ENCODE measurements around the gene ABHD13.

DNA sequence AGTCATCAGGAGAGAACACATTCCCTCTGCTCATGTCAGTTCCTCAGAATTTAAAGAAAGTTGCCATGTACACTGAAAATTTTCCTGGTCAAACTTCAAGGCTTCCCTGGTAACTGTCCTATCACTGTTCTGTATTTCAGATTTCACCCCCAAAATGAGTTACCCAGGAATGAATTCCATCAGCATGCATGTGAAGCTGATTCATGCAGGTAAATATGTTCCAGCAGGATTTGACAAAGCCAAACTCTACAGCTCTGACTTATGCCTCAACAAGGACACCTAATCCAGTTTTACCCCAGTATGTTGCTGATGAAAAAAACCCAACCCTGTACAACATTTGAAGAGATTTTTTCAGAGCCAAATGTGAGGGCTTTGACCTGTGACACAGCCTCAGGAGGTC is 24.4 kb upstream of the ABHD13 start:
- TF ChIP-seq POLR2A (IDR thresholded peaks at IDR 0.05; ENCODE audit: low read depth, low read length): no peak
- TF ChIP-seq POLR2AphosphoS5 (IDR thresholded peaks at IDR 0.05; ENCODE audit: low read depth, low read length): no peak
- TF ChIP-seq TAF1 (IDR thresholded peaks at IDR 0.05; ENCODE audit: borderline replicate concordance, low read depth, low read length): no peak
